Spinal cord (tissue), 10 donors: Measurements from ENCODE around the gene CANT1. TPM values are rescaled to one million over a fixed set of nuclear protein-coding genes. Genes with fewer than 3 reads are reported as not detected.
"Not testable (repeated sequence)": the region's sequence is repeated elsewhere in the genome, so short reads cannot be mapped to it uniquely, and the experiment has no call there.

ENCODE experiments used
- DNase-seq, 6 donors: peaks; one replicate each; pipeline versions ENCODE4 v3.0.0 to v3.0.0-alpha.2; 2013 to 2015; ENCODE audit warnings: low spot score in 6 of 6, low read depth in 4 of 6
- H3K27ac ChIP-seq: one replicate; pipeline ENCODE4 v1.5.1; 2013; ENCODE audit warnings: low read depth, low read length, control low read depth
- H3K27me3 ChIP-seq: one replicate; pipeline ENCODE4 v1.6.1; 2013; ENCODE audit warnings: low read length; ENCODE audit not compliant: control insufficient read depth, insufficient read depth
- H3K36me3 ChIP-seq: one replicate; pipeline ENCODE4 v1.6.1; 2013; ENCODE audit warnings: low read length; ENCODE audit not compliant: control insufficient read depth, insufficient read depth
- H3K4me1 ChIP-seq: one replicate; pipeline ENCODE4 v1.6.1; 2013; ENCODE audit warnings: low read length; ENCODE audit not compliant: control insufficient read depth, insufficient read depth
- H3K4me3 ChIP-seq: one replicate; pipeline ENCODE4 v1.5.1; 2013; ENCODE audit warnings: low read depth, low read length, control low read depth
- H3K9me3 ChIP-seq: one replicate; pipeline ENCODE4 v1.6.1; 2013; ENCODE audit warnings: low read length; ENCODE audit not compliant: control insufficient read depth, insufficient read depth
- WGBS: methylation state at CpG from one replicate; pipeline ENCODE4 v1.1.5; 2013; ENCODE audit warnings: missing lambda C conversion rate; ENCODE audit not compliant: insufficient coverage; 5-methylcytosine and 5-hydroxymethylcytosine counted together
- polyA plus RNA-seq, 2 donors: library from polyadenylated mRNA; unstranded; fragments of 120-200 nt; gene quantifications; one replicate each; pipeline ENCODE4 v1.2.1, GENCODE V29; 2013; ENCODE audit not compliant: insufficient read length in 2 of 2
- total RNA-seq, 2 donors: library from RNA; depleted of rRNA in 1 of 2; stranded (reverse); fragments of 120-200 nt in 1 of 2; fragments of >200 nt in 1 of 2; gene quantifications; one replicate each; pipeline versions ENCODE4 v1.2.3 to v1.2.4, GENCODE V29; 2013 to 2014
- donor health status: healthy.

CANT1 gene
- total and polyA plus RNA-seq, 4 donors = 23.6 to 38.8 (median 30.9) TPM

DNA sequence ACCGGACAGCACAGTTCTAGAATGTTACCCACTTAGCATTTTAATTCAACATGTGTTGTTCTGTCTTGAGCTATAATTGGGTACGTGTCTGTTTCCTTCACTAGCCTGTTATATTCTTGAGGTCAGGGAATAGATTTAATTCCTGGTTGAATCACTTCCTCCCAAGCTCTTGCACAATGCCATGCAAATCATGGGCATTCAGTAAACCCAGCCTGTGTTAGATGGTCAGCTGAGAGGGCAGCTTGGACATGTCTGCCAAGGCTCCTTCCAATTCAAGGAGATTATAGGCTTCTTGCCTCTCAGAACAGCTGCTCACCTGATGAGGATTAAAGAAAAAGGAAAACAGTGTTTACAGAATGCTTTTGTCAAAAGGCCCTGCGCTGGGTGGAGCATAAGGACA lies 27.0 kb upstream of the CANT1 start:
- Histone ChIP-seq H3K27me3 (no peaks in the 10 kb centered on the region), H3K4me3 (no peak overlapping the region), H3K27ac (no peak overlapping the region), H3K4me1 (peaks cover 15% of the 10 kb centered on the region), H3K36me3 (no peaks in the 10 kb centered on the region), H3K9me3 (no peaks in the 10 kb centered on the region)
- no peak for DNase-seq
- 100% methylated on average over 1 of the region's 3 CpGs for WGBS

DNA sequence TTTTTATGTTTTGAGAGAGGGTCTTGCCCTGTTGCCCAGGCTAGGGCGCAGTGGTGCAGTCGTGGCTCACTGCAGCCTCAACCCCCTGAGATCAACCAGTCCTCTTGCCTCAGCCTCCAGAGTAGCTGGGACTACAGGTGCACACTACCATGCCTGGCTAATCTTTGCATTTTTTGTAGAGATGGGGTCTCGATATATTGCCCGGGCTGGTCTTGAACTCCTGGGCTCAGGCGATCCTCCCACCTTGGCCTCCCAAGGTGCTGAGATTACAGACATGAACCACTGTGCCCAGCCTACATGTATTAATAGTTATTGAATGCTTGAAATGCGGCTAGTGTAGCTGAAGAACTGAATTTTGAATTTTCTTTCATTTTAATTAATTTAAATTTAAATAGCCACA lies 26.6 kb upstream of the CANT1 start:
- Histone ChIP-seq H3K27me3 (no peaks in the 10 kb centered on the region), H3K27ac (no peak overlapping the region), H3K4me1 (peaks cover 15% of the 10 kb centered on the region), H3K4me3 (no peak overlapping the region), H3K9me3 (no peaks in the 10 kb centered on the region), H3K36me3 (no peaks in the 10 kb centered on the region)
- DNase-seq = no peak
- 96% methylated on average over 2 of the region's 6 CpGs for WGBS

DNA sequence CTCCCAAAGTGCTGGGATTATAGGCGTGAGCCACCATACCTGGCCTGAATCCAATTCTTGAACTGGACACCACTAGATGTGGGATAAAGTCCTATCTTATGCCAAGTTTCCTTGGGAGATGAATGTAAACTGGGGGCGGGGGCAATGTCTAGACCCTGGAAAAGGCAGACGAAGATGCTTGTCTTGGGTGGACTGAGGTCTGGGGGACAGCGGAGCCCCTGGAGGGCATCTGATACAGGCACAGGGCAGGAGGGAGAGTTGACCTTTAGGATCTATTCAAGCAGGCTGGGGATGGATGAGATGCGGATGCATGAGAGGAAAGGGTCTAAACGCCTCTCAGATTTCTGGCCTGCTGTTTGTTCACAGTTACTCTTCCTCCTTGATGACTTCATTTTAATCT lies 26.1 kb upstream of the CANT1 start:
- 95% methylated on average over 3 of the region's 6 CpGs for WGBS

DNA sequence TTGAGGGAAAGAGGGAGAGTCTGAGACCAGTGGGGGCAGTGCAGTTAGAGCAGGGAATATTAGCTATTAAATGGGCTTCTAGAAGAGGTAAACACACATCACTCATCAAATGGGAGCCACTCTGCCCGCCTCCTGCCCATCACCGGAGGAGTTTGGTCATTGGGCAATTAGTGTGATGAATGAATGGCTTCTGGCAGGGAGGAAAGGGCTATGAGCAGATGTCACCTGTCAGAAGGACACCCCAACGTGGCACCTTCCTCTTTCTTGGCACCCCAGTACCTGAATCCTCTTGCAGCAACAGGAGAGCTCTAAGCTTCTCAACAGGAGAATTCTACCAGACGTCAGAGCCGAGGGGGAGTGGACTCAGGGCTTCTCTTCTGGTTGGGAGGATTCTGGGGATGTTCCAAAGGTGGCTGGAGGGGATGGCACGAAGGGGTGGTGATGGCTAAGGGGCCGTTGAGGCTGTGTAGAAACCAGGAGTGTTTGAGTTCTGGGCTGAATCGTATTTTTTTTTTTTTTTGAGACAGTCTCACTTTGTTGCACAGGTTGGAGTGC lies 25.4 kb upstream of the CANT1 start:
- no peak for DNase-seq
- H3K9me3 ChIP-seq = no peaks in the 10 kb centered on the region
- WGBS = 51% methylated on average over 2 of the region's 8 CpGs
- H3K36me3 ChIP-seq = no peaks in the 10 kb centered on the region
- H3K4me1 ChIP-seq = peaks cover 15% of the 10 kb centered on the region
- no peak overlapping the region for H3K4me3 ChIP-seq
- H3K27me3 ChIP-seq = peaks cover under 1% of the 10 kb centered on the region
- H3K27ac ChIP-seq = no peak overlapping the region

More for the DNA sequence above, 26.1 kb upstream of the CANT1 start:
- Histone ChIP-seq H3K36me3 (no peaks in the 10 kb centered on the region), H3K27me3 (no peaks in the 10 kb centered on the region), H3K27ac (no peak overlapping the region), H3K4me3 (no peak overlapping the region), H3K9me3 (no peaks in the 10 kb centered on the region), H3K4me1 (peaks cover 15% of the 10 kb centered on the region)
- no peak for DNase-seq

DNA sequence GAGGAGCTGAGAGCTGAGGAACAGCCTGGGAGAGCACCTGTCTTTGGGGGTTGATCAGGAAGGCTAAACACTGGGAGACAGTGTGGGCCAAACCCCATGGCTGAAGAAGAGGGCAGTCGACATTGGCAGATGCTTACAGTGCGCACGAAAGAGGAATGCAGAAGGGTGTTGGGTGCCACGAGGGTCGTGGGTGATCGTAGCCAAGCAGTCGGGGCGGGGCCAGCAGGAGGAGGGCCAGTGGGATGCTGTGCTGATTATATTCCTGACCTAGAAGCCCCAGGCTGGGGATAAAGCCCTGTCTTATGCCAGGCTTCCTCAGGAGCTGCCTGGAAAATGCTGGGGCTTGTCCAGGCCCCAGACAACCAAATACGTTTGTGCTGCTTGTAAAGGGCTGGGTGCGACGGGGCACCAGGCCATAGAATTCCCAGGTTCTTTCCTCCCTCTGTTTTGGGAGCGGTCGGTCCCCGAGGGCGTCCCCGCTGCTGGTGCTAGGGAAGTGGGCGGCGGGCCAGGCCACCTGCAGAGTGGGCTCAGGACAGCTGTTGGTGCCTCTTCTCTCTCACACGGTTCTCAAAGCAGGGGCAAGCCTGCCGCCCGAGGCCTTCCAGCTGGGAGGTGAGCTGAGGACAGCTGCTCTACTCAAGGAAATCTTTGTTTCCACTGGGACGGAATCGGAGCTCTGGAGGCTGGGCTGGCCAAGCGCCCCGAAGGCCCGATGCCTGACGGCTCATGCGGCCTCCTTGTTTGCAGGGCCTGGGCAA lies 24.4 kb upstream of the CANT1 start:
- Histone ChIP-seq H3K9me3 (no peaks in the 10 kb centered on the region), H3K27me3 (peaks cover 4% of the 10 kb centered on the region), H3K36me3 (no peaks in the 10 kb centered on the region), H3K4me1 (peaks cover 15% of the 10 kb centered on the region), H3K27ac (no peak overlapping the region), H3K4me3 (no peak overlapping the region)
- peak in 3 of 6 donors; percentile 63 to 87 (median 69) for DNase-seq
- WGBS = 41% methylated on average over 27 of the region's 28 CpGs

DNA sequence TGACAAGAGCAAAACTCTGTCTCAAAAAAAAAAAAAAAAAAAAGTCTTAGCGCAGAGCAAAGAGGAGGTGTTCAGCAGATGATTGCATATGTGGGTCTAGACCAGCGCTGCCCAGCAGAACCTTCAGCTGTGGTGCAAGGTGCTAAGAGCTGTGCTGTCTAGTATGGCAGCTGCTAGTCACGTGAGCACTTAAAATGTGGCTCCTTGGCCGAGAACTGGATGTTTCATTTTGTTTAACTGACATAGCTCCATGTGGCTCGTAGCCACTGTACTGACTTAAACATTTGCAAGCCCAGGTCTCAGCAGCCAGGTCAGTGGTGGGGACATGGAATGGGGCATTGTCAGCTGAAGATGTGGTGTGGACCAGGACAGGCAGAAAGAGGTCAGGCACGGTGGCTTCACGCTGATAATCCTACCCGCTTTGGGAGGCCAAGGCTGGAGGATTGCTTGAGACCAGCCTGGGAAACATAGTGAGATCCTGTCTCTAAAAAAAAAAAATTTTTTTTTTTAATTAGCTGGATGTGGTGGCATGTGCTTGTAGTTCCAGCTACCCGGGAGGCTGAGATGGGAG lies 23.6 kb upstream of the CANT1 start:
- H3K27ac ChIP-seq = no peak overlapping the region
- DNase-seq = no peak
- WGBS = 94% methylated on average over 8 of the region's 9 CpGs

DNA sequence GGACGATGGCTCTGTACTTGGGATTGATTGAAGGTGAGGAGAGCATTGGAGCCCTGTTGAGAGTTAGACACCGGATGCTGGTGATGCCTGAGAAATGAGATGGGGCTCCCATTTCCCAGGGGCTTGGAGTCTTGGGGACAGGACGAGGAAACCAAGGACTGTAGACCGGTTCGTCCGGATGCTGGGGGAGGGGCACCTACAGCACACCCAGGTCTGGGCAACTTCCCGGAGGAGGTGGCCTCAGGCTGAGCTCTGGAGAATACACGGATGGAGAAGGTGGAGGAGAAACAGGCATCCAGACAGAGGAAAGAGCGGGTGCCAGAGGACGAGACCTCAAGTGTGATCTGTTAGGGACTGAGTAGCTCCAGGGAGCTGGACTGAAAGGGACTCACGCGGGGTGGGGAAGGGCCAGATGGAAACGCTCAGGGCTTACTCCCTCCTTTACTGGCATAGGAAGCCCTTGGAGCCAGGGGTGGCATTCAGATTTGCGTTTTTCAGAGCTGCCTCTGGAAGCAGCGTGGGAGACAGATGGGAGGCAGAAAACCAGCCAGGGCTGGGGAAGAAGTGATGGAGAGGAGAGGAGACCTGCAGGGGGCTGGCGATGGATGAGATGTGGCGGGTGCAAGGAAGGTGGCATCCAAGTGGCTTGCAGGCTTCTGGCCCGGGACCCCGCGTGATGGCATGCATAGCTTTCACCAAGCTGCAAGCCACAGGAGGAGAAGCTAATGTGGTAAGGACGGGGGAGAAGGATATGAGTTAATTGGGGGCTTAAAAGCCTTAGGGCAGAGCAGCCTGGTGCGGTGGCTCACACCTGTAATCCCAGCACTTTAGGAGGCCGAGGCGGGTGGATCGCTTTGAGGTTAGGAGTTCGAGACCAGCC lies 22.7 kb upstream of the CANT1 start:
- WGBS = 84% methylated on average over 20 of the region's 26 CpGs
- H3K9me3 ChIP-seq = no peaks in the 10 kb centered on the region

More for the DNA sequence above, 23.6 kb upstream of the CANT1 start:
- Histone ChIP-seq H3K4me1 (peaks cover 17% of the 10 kb centered on the region), H3K27me3 (peaks cover 10% of the 10 kb centered on the region), H3K4me3 (no peak overlapping the region), H3K36me3 (no peaks in the 10 kb centered on the region), H3K9me3 (no peaks in the 10 kb centered on the region)

DNA sequence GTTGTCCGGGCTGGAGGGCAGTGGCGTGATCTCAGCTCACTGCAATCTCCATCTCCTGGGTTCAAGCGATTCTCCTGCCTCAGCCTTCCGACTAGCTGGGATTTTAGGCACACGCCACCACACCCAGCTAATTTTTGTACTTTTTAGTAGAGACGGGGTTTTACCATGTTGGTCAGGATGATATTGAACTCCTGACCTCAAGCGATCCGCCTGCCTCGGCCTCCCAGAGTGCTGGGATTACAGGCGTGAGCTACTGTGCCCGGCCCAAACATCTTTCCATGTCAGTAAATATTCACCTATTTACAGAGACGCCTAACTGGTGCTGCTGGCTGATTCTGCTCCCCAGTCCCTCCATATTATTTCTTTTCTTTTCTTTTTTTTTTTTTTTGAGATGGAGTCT lies 21.1 kb upstream of the CANT1 start:
- not testable (repeated sequence) for H3K9me3 ChIP-seq, DNase-seq, H3K27ac ChIP-seq, H3K36me3 ChIP-seq, H3K4me3 ChIP-seq
- WGBS = 96% methylated on average over 9 of the region's 12 CpGs
- H3K4me1 ChIP-seq = peaks cover 30% of the 10 kb centered on the region
- H3K27me3 ChIP-seq = peaks cover 29% of the 10 kb centered on the region

More for the DNA sequence above, 22.7 kb upstream of the CANT1 start:
- DNase-seq = no peak
- no peaks in the 10 kb centered on the region for H3K36me3 ChIP-seq
- no peak overlapping the region for H3K27ac ChIP-seq
- H3K4me3 ChIP-seq = no peak overlapping the region
- peaks cover 26% of the 10 kb centered on the region for H3K4me1 ChIP-seq
- peaks cover 18% of the 10 kb centered on the region for H3K27me3 ChIP-seq

DNA sequence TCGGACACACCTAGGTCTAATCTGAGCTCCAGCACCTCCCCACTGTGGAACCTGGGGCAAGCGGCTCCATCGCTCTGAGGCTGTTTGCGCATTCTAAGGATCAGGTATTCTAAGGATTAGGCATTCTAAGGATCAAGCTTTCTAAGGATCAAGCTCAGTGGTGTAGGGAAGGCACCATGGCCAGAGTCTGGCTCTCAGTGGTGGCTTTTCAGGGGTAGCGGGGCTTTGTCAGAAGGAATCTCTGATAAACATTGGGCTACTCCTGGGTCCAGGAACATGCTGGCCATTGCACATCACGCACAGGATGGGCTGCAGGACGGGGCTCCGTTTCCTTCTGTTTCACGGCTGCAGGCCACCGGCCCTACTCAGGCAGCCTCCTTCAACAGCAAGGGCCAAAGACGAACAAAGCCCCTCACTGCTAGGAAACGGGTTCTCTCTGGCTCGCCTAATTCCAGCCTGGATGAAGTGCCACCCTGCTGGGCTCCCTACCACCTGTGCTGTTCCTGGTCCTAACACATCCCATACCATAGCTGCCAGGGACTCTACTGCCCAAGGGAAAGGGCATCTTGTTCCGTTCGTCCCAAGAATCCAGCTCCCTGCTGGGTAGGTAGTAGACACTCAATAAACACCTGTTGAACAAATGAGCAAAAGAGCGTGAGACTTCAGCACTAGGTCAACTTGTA lies 19.9 kb upstream of the CANT1 start:
- H3K36me3 ChIP-seq = no peaks in the 10 kb centered on the region
- DNase-seq = no peak
- WGBS = 77% methylated on average over 15 of the region's 16 CpGs
- peaks cover 40% of the 10 kb centered on the region for H3K27me3 ChIP-seq
- no peaks in the 10 kb centered on the region for H3K9me3 ChIP-seq
- no peak overlapping the region for H3K4me3 ChIP-seq
- no peak overlapping the region for H3K27ac ChIP-seq
- H3K4me1 ChIP-seq = peaks cover 37% of the 10 kb centered on the region
